Endothelial cell of umbilical vein (primary cell): ENCODE data around the gene PDAP1.

ENCODE experiments used
- CTCF ChIP-seq, 2 donors: IDR thresholded peaks; 1 replicate in 1 of 2; 2 replicates in 1 of 2; pipeline ENCODE4 v1.5.1; 2011; ENCODE audit warnings: low read length in 2 of 2, mild to moderate bottlenecking in 2 of 2, moderate library complexity in 2 of 2, control low read depth in 1 of 2, inconsistent platforms in 1 of 2, low read depth in 1 of 2; ENCODE audit not compliant: insufficient read depth in 1 of 2; ENCODE audit errors: extremely low read depth in 1 of 2
- FOS ChIP-seq: IDR thresholded peaks from 2 replicates; pipeline ENCODE4 v1.6.1; 2011; ENCODE audit warnings: mild to moderate bottlenecking, low read length, moderate library complexity, borderline replicate concordance; ENCODE audit not compliant: insufficient read depth
- GATA2 ChIP-seq: IDR thresholded peaks from 2 replicates; pipeline ENCODE4 v1.7.0; 2011; ENCODE audit warnings: low read depth, mild to moderate bottlenecking, moderate library complexity, mixed read lengths, low read length; ENCODE audit not compliant: insufficient read length, insufficient read depth
- POLR2A ChIP-seq: IDR thresholded peaks from 2 replicates; pipeline ENCODE4 v1.6.1; 2012; ENCODE audit warnings: low read depth, mild to moderate bottlenecking, control low read depth, low read length
- POLR2AphosphoS5 ChIP-seq: IDR thresholded peaks from 2 replicates; pipeline ENCODE4 v1.6.1; 2012; ENCODE audit warnings: low read depth, mild to moderate bottlenecking, control low read depth, low read length, moderate library complexity; ENCODE audit not compliant: insufficient read depth
- TF ChIP-seq, protein P1 (sequence below): IDR thresholded peaks from 2 replicates; pipeline ENCODE4 v1.6.1; 2011; ENCODE audit not compliant: insufficient read depth, insufficient read length

- TF ChIP-seq CTCF (IDR thresholded peaks at IDR 0.05; ENCODE audit: extremely low read depth in 1 of 2, insufficient read depth in 1 of 2, low read depth in 1 of 2, low read length in 2 of 2) (no peak), POLR2A (no peak), POLR2AphosphoS5 (no peak), GATA2 (no peak), FOS (no peak)
- TF ChIP-seq, protein P1, sequence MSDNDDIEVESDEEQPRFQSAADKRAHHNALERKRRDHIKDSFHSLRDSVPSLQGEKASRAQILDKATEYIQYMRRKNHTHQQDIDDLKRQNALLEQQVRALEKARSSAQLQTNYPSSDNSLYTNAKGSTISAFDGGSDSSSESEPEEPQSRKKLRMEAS = no peak
Measured at GRCh38 chr7:99352247-99352646, 56.1 kb downstream of the PDAP1 start.
